Endothelial cell of umbilical vein (primary cell): ENCODE measurements around the gene CDC42EP4. TPM values are rescaled to one million over a fixed set of nuclear protein-coding genes. Genes with fewer than 3 reads are reported as not detected.

Experiments
- BruUV-seq: library from RNA; stranded (reverse); fragments of 400-500 nt; replicated peaks from 2 replicates; lab custom pipeline; 2021; lab: Mats Ljungman, UMichigan
- CTCF ChIA-PET: fragments of 300-600, 350-600 bp; sonication (Branson Sonifier 250); formaldehyde crosslinking; loops from one replicate; lab custom pipeline; 2021; ENCODE audit warnings: antibody characterized with exemption, inconsistent platforms; lab: Charles Lee
- POLR2A ChIA-PET: fragments of 300-600, 350-600 bp; sonication (Branson Sonifier 250); formaldehyde crosslinking; loops from one replicate; lab custom pipeline; 2021; ENCODE audit warnings: antibody characterized with exemption, inconsistent platforms; lab: Charles Lee
- DNase-seq: peaks from one replicate; pipeline ENCODE4 v3.0.0-alpha.2; 2011; ENCODE audit warnings: low read depth, low spot score
- FAIRE-seq: peaks from 2 replicates; lab custom pipeline; 2011; peaks lifted over from hg19 to GRCh38; lab: Jason Lieb, UNC
- H2AFZ ChIP-seq: 2 replicates; pipeline ENCODE4 v1.6.0; 2012; ENCODE audit warnings: low read depth, low read length, control low read depth, inconsistent platforms
- H3K27ac ChIP-seq: 2 replicates; pipeline ENCODE4 v1.5.1; 2011; ENCODE audit warnings: low read depth, mild to moderate bottlenecking, control low read depth, low read length, moderate library complexity; ENCODE audit not compliant: insufficient read depth
- H3K27me3 ChIP-seq, 2 experiments: 2 replicates each; pipeline versions ENCODE4 v1.6.0 to v1.6.1; 2011; ENCODE audit warnings: low read length in 2 of 2, mixed read lengths in 1 of 2; ENCODE audit not compliant: control insufficient read depth in 2 of 2, insufficient read depth in 2 of 2
- H3K36me3 ChIP-seq, 2 experiments: 2 replicates in 1 of 2; 3 replicates in 1 of 2; pipeline ENCODE4 v1.5.1; 2011; ENCODE audit warnings: low read length in 2 of 2, mild to moderate bottlenecking in 1 of 2, moderate library complexity in 1 of 2; ENCODE audit not compliant: control insufficient read depth in 2 of 2, insufficient read depth in 2 of 2; ENCODE audit errors: extremely low read depth in 1 of 2
- H3K4me1 ChIP-seq: 3 replicates; pipeline ENCODE4 v1.5.1; 2011; ENCODE audit warnings: mild to moderate bottlenecking, low read length; ENCODE audit not compliant: control insufficient read depth, insufficient read depth; ENCODE audit errors: extremely low read depth
- H3K4me2 ChIP-seq: 2 replicates; pipeline ENCODE4 v1.6.1; 2011; ENCODE audit warnings: low read length, control low read depth, mixed read lengths; ENCODE audit not compliant: insufficient read depth
- H3K4me3 ChIP-seq, 3 experiments: fragments of 200-600 bp in 1 of 3; sonication (generic), shearing (Covaris generic) in 1 of 3; replicated peaks in 1 of 3; 2 replicates each; pipeline ENCODE4 v1.5.1; 2011 to 2016; ENCODE audit warnings: control low read depth in 3 of 3, low read length in 3 of 3, mild to moderate bottlenecking in 2 of 3, inconsistent platforms in 1 of 3, low read depth in 1 of 3, moderate library complexity in 1 of 3; ENCODE audit not compliant: insufficient read depth in 1 of 3
- H3K79me2 ChIP-seq: 2 replicates; pipeline ENCODE4 v1.6.0; 2012; ENCODE audit warnings: low read length, inconsistent platforms; ENCODE audit not compliant: control insufficient read depth, insufficient read depth
- H3K9ac ChIP-seq: replicated peaks from 2 replicates; pipeline ENCODE3; 2011; ENCODE audit warnings: low read length, control low read depth; ENCODE audit not compliant: insufficient read depth; ENCODE audit errors: extremely low read depth
- H3K9me1 ChIP-seq: replicated peaks from 3 replicates; pipeline ENCODE4 v1.6.0; 2011; ENCODE audit warnings: mild to moderate bottlenecking, low read length; ENCODE audit not compliant: control insufficient read depth, insufficient read depth; ENCODE audit errors: extremely low read depth
- H3K9me3 ChIP-seq: replicated peaks from 2 replicates; pipeline ENCODE4 v1.5.1; 2012; ENCODE audit warnings: low read length, inconsistent platforms; ENCODE audit not compliant: control insufficient read depth, insufficient read depth
- H4K20me1 ChIP-seq: replicated peaks from 2 replicates; pipeline ENCODE3; 2011; ENCODE audit warnings: mild to moderate bottlenecking, low read length; ENCODE audit not compliant: control insufficient read depth, insufficient read depth; ENCODE audit errors: extremely low read depth
- CTCF ChIP-seq, 2 donors: IDR thresholded peaks; 1 replicate in 1 of 2; 2 replicates in 1 of 2; pipeline ENCODE4 v1.5.1; 2011; ENCODE audit warnings: low read length in 2 of 2, mild to moderate bottlenecking in 2 of 2, moderate library complexity in 2 of 2, control low read depth in 1 of 2, inconsistent platforms in 1 of 2, low read depth in 1 of 2; ENCODE audit not compliant: insufficient read depth in 1 of 2; ENCODE audit errors: extremely low read depth in 1 of 2
- EZH2 ChIP-seq: IDR thresholded peaks from 2 replicates; pipeline ENCODE4 v1.6.1; 2012; ENCODE audit warnings: borderline replicate concordance, low read depth, mild to moderate bottlenecking, moderate library complexity, low read length, inconsistent platforms; ENCODE audit not compliant: severe bottlenecking
- FOS ChIP-seq: IDR thresholded peaks from 2 replicates; pipeline ENCODE4 v1.6.1; 2011; ENCODE audit warnings: mild to moderate bottlenecking, low read length, moderate library complexity, borderline replicate concordance; ENCODE audit not compliant: insufficient read depth
- GATA2 ChIP-seq: IDR thresholded peaks from 2 replicates; pipeline ENCODE4 v1.7.0; 2011; ENCODE audit warnings: low read depth, mild to moderate bottlenecking, moderate library complexity, mixed read lengths, low read length; ENCODE audit not compliant: insufficient read length, insufficient read depth
- JUN ChIP-seq: IDR thresholded peaks from 2 replicates; pipeline ENCODE4 v1.6.1; 2011; ENCODE audit warnings: borderline replicate concordance, low read depth; ENCODE audit not compliant: insufficient read length, insufficient read depth
- MYC ChIP-seq: IDR thresholded peaks from one replicate; pipeline ENCODE4 v1.6.1; 2011; ENCODE audit warnings: mild to moderate bottlenecking, low read depth, low read length
- POLR2A ChIP-seq: IDR thresholded peaks from 2 replicates; pipeline ENCODE4 v1.6.1; 2012; ENCODE audit warnings: low read depth, mild to moderate bottlenecking, control low read depth, low read length
- POLR2AphosphoS5 ChIP-seq: IDR thresholded peaks from 2 replicates; pipeline ENCODE4 v1.6.1; 2012; ENCODE audit warnings: low read depth, mild to moderate bottlenecking, control low read depth, low read length, moderate library complexity; ENCODE audit not compliant: insufficient read depth
- dilution Hi-C: fragments of 300-500 bp; cut with MboI; formaldehyde crosslinking; loops from one replicate; pipeline ENCODE4 v1.15.0; 2019; ENCODE audit warnings: low sequenced_read_pairs; ENCODE audit not compliant: extremely low pct_ligation_motif_present
- intact Hi-C: fragments of 100-400 bp; cut with micrococcal nuclease; formaldehyde crosslinking; loops from one replicate; pipeline ENCODE4 v1.10.0; 2022
- polyA plus RNA-seq, 4 experiments: library from polyadenylated mRNA; depleted of rRNA in 3 of 4; stranded (reverse) in 3 of 4; unstranded in 1 of 4; fragments of >200 nt; gene quantifications; 2 replicates each; pipeline versions ENCODE4 v1.2.1 to v1.2.3, GENCODE V29; 2011 to 2012; ENCODE audit warnings: missing spikeins in 1 of 4
- total RNA-seq: library from RNA; stranded (reverse); gene quantifications from 2 replicates; pipeline ENCODE4 v1.2.3, GENCODE V29; 2021
- TF ChIP-seq, protein P1 (sequence below): IDR thresholded peaks from 2 replicates; pipeline ENCODE4 v1.6.1; 2011; ENCODE audit not compliant: insufficient read depth, insufficient read length

Gene CDC42EP4
- total and polyA plus RNA-seq, 2 donors (not counting 3 experiments of a cell fraction or from before 2014, with no cell fraction given): 11.4 to 19.6 TPM

- no peaks in the 10 kb centered on the region for H3K36me3 ChIP-seq
- no TSS peak for BruUV-seq
- no peak for TF ChIP-seq POLR2AphosphoS5
- no peak for TF ChIP-seq POLR2A
- no peak for TF ChIP-seq GATA2
- TF ChIP-seq MYC: no peak
- TF ChIP-seq EZH2: no peak
- TF ChIP-seq FOS: no peak
- no peak for TF ChIP-seq CTCF (IDR thresholded peaks at IDR 0.05; ENCODE audit: extremely low read depth in 1 of 2, insufficient read depth in 1 of 2, low read depth in 1 of 2, low read length in 2 of 2)
- TF ChIP-seq, protein P1, sequence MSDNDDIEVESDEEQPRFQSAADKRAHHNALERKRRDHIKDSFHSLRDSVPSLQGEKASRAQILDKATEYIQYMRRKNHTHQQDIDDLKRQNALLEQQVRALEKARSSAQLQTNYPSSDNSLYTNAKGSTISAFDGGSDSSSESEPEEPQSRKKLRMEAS: no peak
- TF ChIP-seq JUN: no peak
- H3K27me3 ChIP-seq: no peaks in the 10 kb centered on the region
- CTCF ChIA-PET: interaction anchor here (1.0 to 11.8 kb wide), 4 partner anchors 48 to 560 kb away, joined by 3 to 376 read pairs (median 4); no protein-coding TSS in a partner anchor
- no peak within 1 kb of the TSS for H3K4me2 ChIP-seq
- H4K20me1 ChIP-seq: no peaks in the 10 kb centered on the region
- no peaks in the 10 kb centered on the region for H3K9me3 ChIP-seq
- no peak within 1 kb of the TSS for H3K27ac ChIP-seq
- POLR2A ChIA-PET: no interaction called here
- H3K9me1 ChIP-seq: no peaks in the 10 kb centered on the region
- H2AFZ ChIP-seq: no peak within 1 kb of the TSS
- H3K79me2 ChIP-seq: no peaks in the 10 kb centered on the region
- H3K4me3 ChIP-seq: no peak within 1 kb of the TSS
- dilution Hi-C loops (no loop called here), intact Hi-C loops (no loop called here)
- no peak within 1 kb of the TSS for H3K9ac ChIP-seq
- no peaks in the 10 kb centered on the region for H3K4me1 ChIP-seq
- DNase-seq: no peak
- no peak for FAIRE-seq
Observed at GRCh38 chr17:73261617-73261951, 50.2 kb downstream of the CDC42EP4 start, which contains the start of gene CPSF4L. Gene CPSF4L (minus strand): TSS chr17:73261880. CDS start chr17:73261818, 62 bp downstream.
